HG02970 (cell line): ENCODE results near the gene OTOF.

ENCODE experiments used
- ATAC-seq: cut with Tn5 transposase; IDR thresholded peaks from one replicate; pipeline ENCODE4 v1.9.1; 2021; ENCODE audit warnings: mild to moderate bottlenecking, moderate library complexity, moderate number of reproducible peaks; ENCODE audit not compliant: unreplicated experiment, low FRiP score

The OTOF gene

DNA sequence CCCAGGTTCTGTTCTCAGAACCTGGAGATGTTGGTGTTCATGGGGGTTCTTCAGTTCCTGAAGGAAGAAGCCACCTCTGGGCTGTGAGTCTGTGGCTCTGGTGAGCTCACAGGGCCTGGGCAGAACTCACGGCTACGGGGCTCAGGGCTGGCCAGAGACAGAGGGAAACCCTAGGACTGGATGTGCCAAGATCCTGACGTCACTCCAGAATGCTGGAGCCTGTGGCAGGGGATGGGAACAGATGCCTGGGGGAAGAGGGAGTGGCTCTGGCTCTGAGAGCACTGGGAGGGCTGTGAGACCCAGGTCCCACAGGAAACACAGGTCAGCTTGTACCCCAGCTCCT lies at the start of gene OTOF:
Gene OTOF, minus strand, starts transcription at position 214 of the 343 bp plus-strand sequence.
- ATAC-seq = no peak

DNA sequence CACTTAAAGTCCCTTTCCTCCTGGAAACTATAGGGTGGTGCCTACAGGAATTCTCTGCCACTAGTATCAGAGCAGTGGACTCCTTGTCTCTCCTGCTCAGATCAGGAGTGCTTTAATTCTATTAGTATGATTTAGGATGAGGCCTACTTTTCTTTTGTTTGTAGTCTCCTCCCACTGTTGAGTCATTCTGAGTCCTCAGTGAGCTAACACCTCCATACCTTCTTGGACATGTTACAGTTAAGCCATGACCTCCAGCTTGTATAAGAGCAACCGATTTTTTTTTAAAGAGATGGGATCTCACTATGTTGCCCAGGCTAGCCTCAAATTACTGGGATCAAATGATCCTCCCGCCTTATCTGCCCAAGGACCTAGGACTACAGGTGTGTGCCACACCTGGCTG lies 48.7 kb upstream of the OTOF start:
- no peak for ATAC-seq

- no peak for ATAC-seq
Measured at GRCh38 chr2:26526105-26526504, 48.2 kb upstream of the OTOF start.

DNA sequence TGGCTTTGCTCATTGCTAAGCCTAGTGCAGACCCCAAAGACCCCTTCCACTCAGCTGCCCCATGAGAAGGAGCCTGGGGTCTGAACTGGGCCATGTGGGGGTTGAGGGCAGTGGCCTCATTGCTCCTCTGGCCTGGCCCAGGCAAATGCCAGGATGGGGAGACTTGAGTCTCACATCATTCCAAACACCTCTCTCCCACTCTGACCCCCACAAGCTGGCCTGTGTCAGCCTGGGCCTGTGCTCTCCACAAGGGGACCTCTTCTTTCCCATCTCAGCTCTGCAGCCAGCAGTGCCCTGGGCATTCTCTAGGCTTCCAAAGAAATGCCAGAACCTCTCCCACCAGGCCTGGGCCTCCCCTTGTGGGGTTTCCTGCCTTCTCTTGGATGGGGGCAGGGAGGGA lies 45.8 kb upstream of the OTOF start:
- ATAC-seq = no peak

- no peak for ATAC-seq
Measured at GRCh38 chr2:26522751-26523171, 44.8 kb upstream of the OTOF start.

GRCh38 chr2:26522325-26522724 lies 44.4 kb upstream of the OTOF start:
- ATAC-seq = no peak

DNA sequence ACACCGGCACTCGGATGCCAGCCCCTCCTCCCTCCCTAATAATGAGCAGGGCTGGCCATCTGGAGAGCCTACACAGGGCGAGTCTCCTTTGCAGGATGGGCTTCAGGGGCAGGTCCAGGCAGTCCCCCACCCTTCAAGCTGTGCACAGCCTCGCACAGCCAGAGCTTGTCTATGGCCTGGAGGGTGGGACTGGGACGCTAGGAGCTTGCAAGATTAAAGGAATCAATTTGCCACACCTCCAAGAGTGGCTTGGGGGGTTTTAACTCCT lies 43.9 kb upstream of the OTOF start:
- no peak for ATAC-seq

- ATAC-seq = no peak
Measured at GRCh38 chr2:26521054-26521912, 43.4 kb upstream of the OTOF start.

- no peak for ATAC-seq
Measured at GRCh38 chr2:26520148-26520449, 42.2 kb upstream of the OTOF start.

DNA sequence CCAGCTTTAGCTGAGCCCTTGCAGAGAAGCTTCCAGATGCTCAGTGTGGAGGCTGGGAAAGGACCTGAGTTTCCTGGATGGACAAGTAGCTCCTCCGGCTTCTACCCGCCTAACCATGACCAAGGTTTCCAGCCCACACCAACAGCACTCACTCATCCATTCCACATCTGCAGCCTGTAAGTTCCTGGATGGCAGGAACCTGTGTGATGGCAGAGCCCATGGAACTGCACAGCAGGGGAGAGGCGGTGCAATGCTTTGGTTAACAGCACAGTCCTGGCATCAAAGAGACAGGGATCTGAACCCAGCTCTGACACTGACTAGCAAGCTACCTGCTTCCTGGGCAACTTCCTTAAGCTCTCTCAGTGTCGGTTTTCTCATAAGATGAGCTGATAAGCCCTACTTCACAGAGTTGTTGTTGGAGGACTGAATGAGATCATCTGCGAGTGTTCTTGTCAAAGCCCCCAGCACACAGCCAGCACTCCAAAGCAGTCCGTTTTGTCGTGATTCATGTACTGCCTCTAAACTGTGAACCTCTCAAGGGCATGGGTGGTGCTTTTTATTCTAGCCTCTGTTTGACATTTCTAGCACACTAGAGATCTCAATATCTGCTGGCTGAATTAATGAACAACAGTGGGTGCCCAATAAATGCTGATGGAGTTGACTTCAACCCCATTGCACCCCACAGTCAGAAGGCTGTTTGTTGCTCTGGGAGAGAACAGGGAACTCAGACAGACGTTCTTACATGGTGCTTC lies 41.6 kb upstream of the OTOF start:
- ATAC-seq = no peak

GRCh38 chr2:26516781-26517180 lies 38.9 kb upstream of the OTOF start:
- no peak for ATAC-seq

DNA sequence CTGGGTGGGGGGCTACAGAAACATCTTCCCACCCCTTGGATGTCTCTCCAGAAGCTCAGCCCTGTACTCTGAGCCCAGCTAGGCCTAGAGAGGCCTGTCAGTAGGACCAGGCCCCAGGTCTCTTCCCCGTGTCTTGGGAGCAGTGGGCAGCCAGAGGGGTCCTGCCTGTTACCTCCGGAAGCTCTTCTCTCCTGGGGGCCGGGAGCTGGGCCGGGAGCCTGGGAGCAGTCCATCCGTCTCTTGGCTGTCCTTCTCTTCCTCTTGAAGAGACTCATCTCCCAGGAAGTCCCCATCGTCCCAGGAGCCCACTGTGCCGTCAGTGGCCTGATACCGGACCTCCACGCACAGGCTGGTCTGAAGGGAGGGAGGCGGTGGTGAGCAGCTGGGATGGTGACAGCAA lies 38.3 kb upstream of the OTOF start:
- ATAC-seq = no peak

DNA sequence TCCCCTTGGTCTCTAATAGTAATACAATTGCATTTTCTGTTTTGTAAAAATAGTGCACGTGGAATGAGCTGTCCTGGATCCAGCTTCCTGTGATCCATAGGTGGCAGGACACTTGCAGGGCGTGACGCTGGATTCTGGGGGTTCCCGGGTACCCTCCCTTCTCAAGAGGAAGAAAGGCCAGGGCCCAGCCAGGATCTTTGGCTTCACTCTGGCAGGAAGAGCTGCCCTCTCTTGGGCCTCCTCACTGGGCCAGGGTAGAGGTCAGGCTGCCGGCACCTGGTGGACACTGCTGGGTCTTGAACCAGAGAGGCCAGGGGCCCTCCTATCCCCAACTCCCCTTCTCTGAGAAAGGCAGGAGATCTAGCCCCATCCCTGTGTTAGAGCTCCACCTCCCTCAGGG lies 37.8 kb upstream of the OTOF start:
- no peak for ATAC-seq

- ATAC-seq = no peak
Measured at GRCh38 chr2:26514045-26514444, 36.1 kb upstream of the OTOF start.

DNA sequence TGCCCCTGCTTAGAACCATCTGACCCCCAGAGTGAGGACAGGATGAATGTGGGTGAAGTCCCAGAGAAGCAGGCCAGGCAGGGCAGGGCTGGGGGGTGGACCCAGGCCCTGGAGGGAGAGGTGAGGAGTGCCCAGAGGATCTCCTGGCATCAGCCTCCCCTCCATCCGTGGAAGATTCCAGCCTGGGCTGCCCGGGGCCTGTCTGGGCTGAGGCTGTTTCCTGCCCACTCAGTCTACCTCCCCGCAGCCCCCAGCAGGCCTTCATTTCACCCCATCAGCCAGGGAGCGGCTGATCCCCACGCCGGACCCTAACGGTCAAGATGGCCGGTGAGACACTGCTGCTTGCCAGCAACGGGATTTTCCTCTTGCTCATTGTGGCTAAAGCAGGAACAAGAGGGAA lies 35.3 kb upstream of the OTOF start:
- ATAC-seq = no peak

DNA sequence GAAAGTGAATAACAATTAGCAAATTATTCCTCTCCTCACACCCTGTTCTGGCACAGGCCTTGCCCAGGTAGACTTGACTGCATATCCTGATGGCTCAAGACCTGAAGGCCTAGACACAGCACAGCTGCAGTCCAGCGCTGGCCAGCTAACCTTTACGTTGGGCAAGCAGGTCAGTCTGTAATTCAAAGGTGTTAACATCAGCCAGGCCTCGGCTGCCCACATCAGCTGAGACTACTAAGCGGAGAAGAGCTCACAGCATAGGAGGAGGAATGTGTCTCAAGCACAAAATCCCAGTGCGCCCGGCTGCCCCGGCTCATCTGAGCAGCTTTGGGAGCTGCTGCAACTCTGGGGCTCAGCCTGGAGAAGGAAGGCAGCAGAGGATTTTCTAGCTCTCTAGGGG lies 33.5 kb upstream of the OTOF start:
- ATAC-seq = no peak

- no peak for ATAC-seq
Measured at GRCh38 chr2:26510344-26510973, 32.5 kb upstream of the OTOF start.

- no peak for ATAC-seq
Measured at GRCh38 chr2:26509141-26509540, 31.2 kb upstream of the OTOF start.

DNA sequence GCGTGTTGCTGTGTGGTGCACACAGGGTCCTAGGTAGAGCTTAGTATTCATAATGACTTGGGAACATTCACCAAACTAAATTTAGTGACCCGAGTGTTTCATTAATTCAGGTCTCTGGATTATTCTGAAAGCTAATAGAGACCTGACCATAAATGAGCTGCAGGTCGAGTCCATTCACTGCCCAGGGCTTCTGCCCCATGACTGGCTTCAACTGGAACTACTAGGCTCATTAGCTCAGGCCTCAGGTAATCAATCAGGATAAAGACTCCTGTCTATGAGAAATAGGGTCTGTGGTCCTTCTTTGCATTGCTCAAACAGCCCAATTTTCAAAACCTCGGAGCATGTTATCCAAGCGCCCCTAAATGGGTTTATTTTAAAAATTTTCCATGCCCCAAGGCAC lies 30.0 kb upstream of the OTOF start:
- ATAC-seq = no peak

- no peak for ATAC-seq
Measured at GRCh38 chr2:26507088-26507487, 29.2 kb upstream of the OTOF start.

GRCh38 chr2:26506279-26506678 lies 28.4 kb upstream of the OTOF start:
- ATAC-seq = no peak

DNA sequence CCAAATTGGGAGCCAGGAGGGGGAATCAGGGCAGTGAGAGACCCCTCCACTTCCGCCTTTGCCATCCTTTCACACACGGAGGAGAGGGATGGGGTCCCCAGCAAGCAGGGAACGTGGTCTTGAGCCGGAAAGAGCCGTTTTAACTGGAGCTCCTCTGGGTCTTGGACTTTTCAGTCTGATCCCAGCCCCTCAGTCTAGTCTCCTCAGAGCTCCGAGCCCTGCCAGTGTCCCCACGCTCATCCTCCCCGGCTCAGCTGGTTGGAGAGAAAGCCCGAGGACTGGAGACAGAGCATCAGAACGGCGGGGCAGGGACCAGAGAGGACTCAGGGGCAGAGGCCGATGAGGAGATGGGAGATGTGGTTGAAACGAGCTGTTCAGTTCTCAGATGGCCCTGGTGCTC lies 26.1 kb upstream of the OTOF start:
- ATAC-seq = no peak
